NCI-H2029 (cell line): ENCODE measurements around the gene UBE2D4.
A peak's percentile ranks its signal among the peaks of the same experiment; 100 is the strongest.
"Not testable (repeated sequence)": the region's sequence is repeated elsewhere in the genome, so short reads cannot be mapped to it uniquely, and the experiment has no call there.

ENCODE experiments used
- DNase-seq: peaks from one replicate; lab custom pipeline; 2025; lab: John Stamatoyannopoulos, UW

Gene UBE2D4

GRCh38 chr7:43925984-43926797 lies at the start of gene UBE2D4:
Gene UBE2D4, plus strand, starts transcription at chr7:43926436. Its CDS starts 97 bp downstream, at chr7:43926533.
- DNase-seq, result peak; percentile 84

GRCh38 chr7:43876976-43877745 lies 49.1 kb upstream of the UBE2D4 start:
- no peak for DNase-seq

- DNase-seq, result no peak
Measured at GRCh38 chr7:43877968-43878864, 48.0 kb upstream of the UBE2D4 start.

DNA sequence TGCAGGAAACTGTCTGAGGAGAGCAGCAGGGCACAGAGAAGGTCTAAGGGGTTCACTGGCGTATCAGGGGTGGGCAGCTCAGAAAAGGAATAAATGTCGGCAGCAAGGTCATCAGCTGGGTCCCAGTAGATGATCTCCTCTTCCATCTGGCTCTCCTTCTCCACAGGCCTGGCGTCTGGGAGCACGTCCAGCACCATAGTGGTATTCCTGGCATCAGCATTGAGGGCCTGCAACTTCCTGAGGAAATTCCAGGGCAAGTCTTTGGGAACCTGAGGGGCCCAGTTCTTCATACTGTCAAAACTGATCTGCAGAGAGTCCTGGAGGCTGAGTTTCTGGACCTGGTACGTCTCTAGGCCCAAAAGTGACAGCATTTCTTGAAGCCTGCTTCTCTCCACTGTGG lies 47.4 kb upstream of the UBE2D4 start:
- DNase-seq, result no peak

DNA sequence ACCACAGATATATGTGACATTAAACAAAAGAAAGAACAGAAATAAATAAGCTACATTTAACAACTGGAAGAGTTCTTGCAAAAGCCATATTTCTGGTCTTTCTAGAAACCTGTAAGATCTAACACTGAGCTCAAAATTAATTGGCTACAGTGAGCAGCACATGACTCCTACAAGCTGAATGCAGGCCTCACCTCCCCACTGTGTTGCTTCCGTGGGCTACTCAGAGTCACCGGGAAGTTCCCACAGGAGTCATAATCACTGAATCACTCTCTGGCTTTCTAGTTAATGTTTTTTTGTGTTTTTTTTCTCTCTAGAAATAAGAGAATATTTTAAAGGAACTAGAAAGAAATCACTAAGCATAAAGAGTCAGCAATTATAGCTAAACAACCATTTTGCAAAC lies 46.8 kb upstream of the UBE2D4 start:
- no peak for DNase-seq

DNA sequence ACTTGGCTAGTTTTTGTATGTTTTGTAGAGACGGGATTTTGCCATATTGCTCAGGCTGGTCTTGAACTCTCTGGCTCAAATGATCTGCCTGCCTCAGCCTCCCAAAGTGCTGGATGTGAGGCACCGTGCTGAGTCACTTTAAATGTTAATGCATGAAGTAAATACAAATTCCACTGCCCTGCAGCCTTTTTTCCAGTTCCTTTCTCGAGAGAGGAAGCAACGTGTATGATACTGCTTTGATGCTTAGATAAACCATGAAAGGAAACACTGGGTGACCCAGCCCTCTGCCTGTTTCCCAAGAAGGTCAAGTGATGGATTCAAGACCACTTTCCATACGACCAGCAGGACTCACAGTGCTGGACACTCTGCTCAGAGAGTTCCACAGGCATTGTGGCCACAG lies 45.6 kb upstream of the UBE2D4 start:
- no peak for DNase-seq

DNA sequence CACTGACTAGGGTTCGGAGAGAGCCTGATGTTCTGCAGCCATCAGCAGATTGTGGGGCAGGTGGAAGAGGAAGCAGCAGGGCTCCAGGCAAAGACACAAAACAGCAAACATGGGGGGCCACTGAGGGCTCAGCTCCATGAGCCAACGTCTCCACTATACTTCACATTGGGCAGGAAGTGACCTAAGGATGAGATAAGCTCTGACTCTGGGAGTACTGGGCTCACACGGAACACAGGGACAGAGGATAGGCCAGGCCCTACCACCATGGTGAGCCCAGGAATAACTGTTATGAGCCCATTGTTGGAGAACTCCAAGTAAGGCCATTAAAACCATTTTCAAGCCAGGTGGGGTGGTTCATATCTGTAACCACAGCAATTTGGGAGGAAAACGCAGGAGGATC lies 42.0 kb upstream of the UBE2D4 start:
- no peak for DNase-seq

- DNase-seq, result no peak
Measured at GRCh38 chr7:43884617-43885016, 41.6 kb upstream of the UBE2D4 start.

DNA sequence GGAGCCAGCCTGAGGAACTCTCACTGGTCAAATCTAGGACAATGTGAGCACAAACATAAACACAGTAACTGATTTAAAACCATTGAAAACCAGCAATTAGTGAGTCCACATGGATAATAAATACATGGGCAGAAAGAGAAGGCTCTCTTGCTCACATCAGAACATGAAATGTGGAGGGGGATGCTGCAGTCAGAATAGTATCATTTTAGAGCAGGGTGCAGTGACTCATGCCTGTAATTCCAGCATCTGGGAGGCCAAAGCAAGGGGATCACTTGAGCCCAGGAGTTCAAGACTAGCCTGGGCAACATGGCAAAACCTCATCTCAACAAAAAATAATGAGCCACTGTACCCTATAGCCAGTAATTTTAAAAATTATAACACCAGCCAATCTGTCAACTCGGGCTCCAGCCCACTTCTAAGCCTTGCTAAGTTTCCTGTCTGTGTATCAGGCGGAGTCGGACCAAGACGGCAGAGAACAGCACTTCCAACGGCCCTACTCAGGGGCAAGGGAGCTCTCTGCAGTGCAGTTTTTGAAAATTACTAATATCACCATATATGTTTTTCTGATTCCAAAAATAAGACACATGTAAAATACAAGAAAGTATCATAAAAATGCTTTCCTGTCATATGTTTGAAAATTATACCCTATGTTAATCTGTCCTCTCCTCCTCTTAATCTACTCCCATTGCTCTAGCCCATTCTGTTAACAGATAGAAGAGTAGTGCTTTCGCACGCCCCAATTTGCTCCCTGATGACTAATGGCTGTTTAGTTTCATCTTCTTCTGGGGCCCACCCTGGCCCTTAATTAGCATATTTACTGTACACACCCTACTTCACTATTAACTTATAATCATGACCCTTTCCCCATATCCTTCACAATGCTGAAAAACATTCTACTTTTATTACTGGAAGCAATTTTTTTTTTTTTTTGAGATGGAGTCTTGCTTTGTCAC lies 37.0 kb upstream of the UBE2D4 start:
- DNase-seq, result no peak

GRCh38 chr7:43890468-43890867 lies 35.8 kb upstream of the UBE2D4 start:
- DNase-seq, result no peak

GRCh38 chr7:43891069-43891955 lies 34.9 kb upstream of the UBE2D4 start:
- DNase-seq, result no peak

- no peak for DNase-seq
Measured at GRCh38 chr7:43895847-43896415, 30.3 kb upstream of the UBE2D4 start.

- not testable (repeated sequence) for DNase-seq
Measured at GRCh38 chr7:43898571-43898970, 27.7 kb upstream of the UBE2D4 start.

- DNase-seq, result no peak
Measured at GRCh38 chr7:43902542-43903054, 23.6 kb upstream of the UBE2D4 start.

GRCh38 chr7:43904533-43905208 lies 21.6 kb upstream of the UBE2D4 start:
- DNase-seq, result no peak

GRCh38 chr7:43905209-43905946 lies 20.9 kb upstream of the UBE2D4 start:
- DNase-seq, result no peak

GRCh38 chr7:43905956-43906330 lies 20.3 kb upstream of the UBE2D4 start:
- peak; percentile 4 for DNase-seq

- peak; percentile 32 for DNase-seq
Measured at GRCh38 chr7:43906331-43907010, 19.8 kb upstream of the UBE2D4 start, which contains the start of gene URGCP. Gene URGCP, minus strand, starts transcription at chr7:43906596. Its CDS starts 21 bp downstream, at chr7:43906575.
